Karpas-422 (cell line): ENCODE results near the gene SLC25A45. TPM values are rescaled to one million over a fixed set of nuclear protein-coding genes. Genes with fewer than 3 reads are reported as not detected.
A peak's percentile ranks its signal among the peaks of the same experiment; 100 is the strongest.
"Not testable (repeated sequence)": the region's sequence is repeated elsewhere in the genome, so short reads cannot be mapped to it uniquely, and the experiment has no call there.

Source experiments
- DNase-seq: peaks from one replicate; pipeline ENCODE4 v3.0.0-alpha.2; 2015
- H2AFZ ChIP-seq: fragments of 200-600 bp; sonication (generic); 2 replicates; pipeline ENCODE4 v1.6.1; 2014; ENCODE audit warnings: antibody characterized with exemption, low read length, mixed read lengths
- H3K27ac ChIP-seq: fragments of 200-600 bp; sonication (generic); 2 replicates; pipeline ENCODE4 v1.5.1; 2014; ENCODE audit warnings: mild to moderate bottlenecking, low read length, moderate library complexity
- H3K27me3 ChIP-seq: fragments of 200-600 bp; sonication (generic); 2 replicates; pipeline ENCODE4 v1.6.1; 2014; ENCODE audit warnings: low read length, mixed read lengths
- H3K36me3 ChIP-seq: fragments of 200-600 bp; sonication (generic); 2 replicates; pipeline ENCODE4 v1.6.1; 2014; ENCODE audit warnings: low read length, mixed read lengths; ENCODE audit not compliant: insufficient read depth
- H3K4me1 ChIP-seq: fragments of 200-600 bp; sonication (generic); 2 replicates; pipeline ENCODE4 v1.6.1; 2014; ENCODE audit warnings: mild to moderate bottlenecking, low read length, mixed read lengths
- H3K4me2 ChIP-seq: fragments of 200-600 bp; sonication (generic); 2 replicates; pipeline ENCODE4 v1.6.1; 2014; ENCODE audit warnings: low read length, low read depth, mild to moderate bottlenecking; ENCODE audit not compliant: poor library complexity, severe bottlenecking
- H3K4me3 ChIP-seq: fragments of 200-600 bp; sonication (generic); 2 replicates; pipeline ENCODE4 v1.5.1; 2014; ENCODE audit warnings: mild to moderate bottlenecking, antibody characterized with exemption, low read length, mixed read lengths
- H3K79me2 ChIP-seq: fragments of 200-600 bp; sonication (generic); 2 replicates; pipeline ENCODE4 v1.6.1; 2014; ENCODE audit warnings: mild to moderate bottlenecking, low read length, mixed read lengths
- H3K9ac ChIP-seq: fragments of 200-600 bp; sonication (generic); 2 replicates; pipeline ENCODE4 v1.6.0; 2014; ENCODE audit warnings: low read length
- H3K9me2 ChIP-seq: fragments of 200-600 bp; sonication (generic), shearing (Covaris generic); replicated peaks from 2 replicates; pipeline ENCODE4 v1.6.0; 2014; ENCODE audit warnings: mild to moderate bottlenecking, low read length, moderate library complexity; ENCODE audit not compliant: insufficient read depth
- H3K9me3 ChIP-seq: fragments of 300-700, 200-600 bp; sonication (generic); 2 replicates; pipeline ENCODE4 v1.6.1; 2014; ENCODE audit warnings: low read length, mixed read lengths
- H4K20me1 ChIP-seq: fragments of 200-600 bp; sonication (generic); 2 replicates; pipeline ENCODE4 v1.6.1; 2014; ENCODE audit warnings: mild to moderate bottlenecking, antibody characterized with exemption, low read length, low read depth; ENCODE audit not compliant: insufficient read depth
- total RNA-seq: library from RNA; depleted of rRNA; stranded (reverse); fragments of >200 nt; shearing (Covaris generic); gene quantifications from 2 replicates; pipeline ENCODE4 v1.2.3, GENCODE V29; 2014; ENCODE audit warnings: low replicate concordance

The SLC25A45 gene
- total RNA-seq, 1 experiment from 2014 or later = 9.7 TPM

DNA sequence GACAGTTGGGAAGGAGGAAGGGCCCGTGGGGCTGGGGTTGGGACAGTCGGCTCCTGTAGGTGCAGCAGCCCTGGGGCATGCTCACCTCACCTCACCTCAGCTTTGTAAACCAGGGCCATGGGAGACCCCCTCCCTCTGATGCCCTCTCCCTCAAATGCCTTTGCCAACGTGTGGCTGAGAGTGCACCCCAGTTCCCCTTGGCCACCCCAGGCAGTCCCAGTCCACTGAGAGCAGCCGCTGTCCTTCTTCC, 35.9 kb upstream of the SLC25A45 start:
- H3K9me2 ChIP-seq = no peaks in the 10 kb centered on the region
- H4K20me1 ChIP-seq = peaks cover 3% of the 10 kb centered on the region; the same call in 1 of the 2 replicates
- peak overlapping the region; percentile 63 for H3K4me3 ChIP-seq
- H3K27me3 ChIP-seq = no peaks in the 10 kb centered on the region
- peak overlapping the region; percentile 86 for H3K9ac ChIP-seq
- peak overlapping the region; percentile 97 for H3K27ac ChIP-seq
- H3K79me2 ChIP-seq = peaks cover 11% of the 10 kb centered on the region
- no peaks in the 10 kb centered on the region for H3K9me3 ChIP-seq
- no peaks in the 10 kb centered on the region for H3K36me3 ChIP-seq
- peaks cover 77% of the 10 kb centered on the region for H3K4me1 ChIP-seq
- H3K4me2 ChIP-seq = peak overlapping the region; percentile 78
- peak overlapping the region; percentile 58; the same call in 1 of the 2 replicates for H2AFZ ChIP-seq
- no peak for DNase-seq

DNA sequence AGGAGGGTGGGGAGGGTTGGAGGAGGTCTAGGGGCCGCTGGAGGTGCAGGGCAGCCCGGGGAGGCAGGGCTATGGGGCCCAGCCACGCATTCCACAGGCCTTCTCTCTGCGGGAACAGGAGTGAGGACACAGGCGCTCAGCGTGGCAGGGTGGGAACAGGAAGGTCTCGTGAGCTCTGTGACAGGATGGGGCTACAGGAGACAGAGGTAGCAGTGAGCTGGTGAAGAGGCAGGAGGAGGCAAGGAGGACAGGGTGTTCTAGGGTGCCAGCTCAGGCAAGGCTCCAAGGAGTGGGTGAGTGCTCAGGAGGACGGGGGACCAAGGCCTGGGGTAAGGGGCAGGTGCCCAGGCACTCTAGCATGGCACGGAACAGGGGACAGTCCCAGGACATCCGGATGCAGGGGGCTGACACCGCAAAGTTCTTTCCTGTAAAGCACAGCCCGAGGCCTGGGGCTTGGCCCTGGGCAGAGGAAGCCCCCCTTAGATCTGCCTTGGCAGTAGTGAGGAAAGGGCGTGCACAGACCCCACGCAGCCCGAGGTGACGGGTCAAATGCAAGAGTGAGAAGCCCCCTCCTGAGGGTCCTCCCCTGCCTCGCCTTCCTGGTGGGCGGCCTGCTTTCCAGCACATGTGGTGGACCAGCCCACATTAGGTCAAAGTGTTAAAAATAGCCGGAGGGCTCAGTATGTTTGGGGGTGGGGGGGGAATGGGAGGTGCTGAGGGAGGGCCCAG, 35.4 kb upstream of the SLC25A45 start:
- Histone ChIP-seq H3K9me2 (no peaks in the 10 kb centered on the region), H3K9me3 (no peaks in the 10 kb centered on the region), H3K36me3 (no peaks in the 10 kb centered on the region), H3K79me2 (peaks cover 6% of the 10 kb centered on the region), H3K4me2 (peak overlapping the region; percentile 78), H3K4me1 (peaks cover 75% of the 10 kb centered on the region), H3K27me3 (no peaks in the 10 kb centered on the region), H3K4me3 (peak overlapping the region; percentile 63), H4K20me1 (no peaks in the 10 kb centered on the region), H3K9ac (peak overlapping the region; percentile 86), H2AFZ (0 out of 2 replicates have a peak overlapping the region, but pooled peaks have one; percentile 32), H3K27ac (peak overlapping the region; percentile 97)
- peak; percentile 68 for DNase-seq

DNA sequence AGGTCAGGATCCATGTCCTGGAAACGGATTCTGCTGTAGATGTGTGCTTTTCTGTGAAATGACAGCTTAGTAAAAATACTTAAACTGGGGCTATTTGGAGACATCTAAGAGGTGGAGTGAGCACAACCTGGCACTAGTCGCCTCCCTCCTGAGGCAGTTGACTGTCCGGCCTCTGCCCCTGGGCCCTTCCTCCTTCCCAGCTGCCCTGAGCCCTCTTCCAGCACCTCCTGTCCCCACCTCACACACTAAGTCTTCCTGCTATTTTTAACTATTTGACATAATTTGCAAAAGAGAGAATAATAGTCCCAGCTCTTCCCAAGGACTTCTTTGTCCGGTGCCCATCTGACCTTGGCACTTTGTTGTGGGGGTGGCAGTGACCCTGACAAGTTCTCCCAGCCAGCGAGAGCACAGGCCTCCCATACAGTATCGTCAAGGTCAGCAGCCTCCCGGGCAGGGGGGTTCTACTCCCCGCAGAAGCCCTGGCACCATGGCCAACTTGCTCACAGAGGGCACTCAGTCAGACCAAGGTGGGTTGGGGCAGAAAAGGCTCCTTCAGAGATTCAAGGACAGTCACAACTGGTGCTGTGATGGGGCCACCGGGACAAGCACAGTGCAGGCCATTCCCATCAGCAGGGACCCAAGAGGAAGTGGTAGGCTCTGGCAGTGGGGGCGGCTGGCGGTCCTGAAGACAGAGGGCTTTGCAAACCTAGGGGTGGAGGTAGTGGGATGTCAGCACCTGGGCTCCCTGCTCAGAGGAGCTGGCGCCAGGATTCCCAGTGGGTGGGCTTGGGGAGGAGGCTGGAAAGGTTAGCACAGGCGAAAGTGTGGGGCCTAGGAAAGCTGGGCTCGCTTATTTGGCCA, 34.6 kb upstream of the SLC25A45 start:
- Histone ChIP-seq H3K9me3 (no peaks in the 10 kb centered on the region), H3K9me2 (no peaks in the 10 kb centered on the region), H3K27ac (peak overlapping the region; percentile 97), H3K4me2 (peak overlapping the region; percentile 78), H3K4me1 (peaks cover 72% of the 10 kb centered on the region), H3K4me3 (peak overlapping the region; percentile 63), H2AFZ (0 out of 2 replicates have a peak overlapping the region, but pooled peaks have one; percentile 32), H4K20me1 (no peaks in the 10 kb centered on the region), H3K79me2 (no peaks in the 10 kb centered on the region), H3K9ac (peak overlapping the region; percentile 86), H3K36me3 (no peaks in the 10 kb centered on the region), H3K27me3 (no peaks in the 10 kb centered on the region)
- DNase-seq = peak; percentile 73

DNA sequence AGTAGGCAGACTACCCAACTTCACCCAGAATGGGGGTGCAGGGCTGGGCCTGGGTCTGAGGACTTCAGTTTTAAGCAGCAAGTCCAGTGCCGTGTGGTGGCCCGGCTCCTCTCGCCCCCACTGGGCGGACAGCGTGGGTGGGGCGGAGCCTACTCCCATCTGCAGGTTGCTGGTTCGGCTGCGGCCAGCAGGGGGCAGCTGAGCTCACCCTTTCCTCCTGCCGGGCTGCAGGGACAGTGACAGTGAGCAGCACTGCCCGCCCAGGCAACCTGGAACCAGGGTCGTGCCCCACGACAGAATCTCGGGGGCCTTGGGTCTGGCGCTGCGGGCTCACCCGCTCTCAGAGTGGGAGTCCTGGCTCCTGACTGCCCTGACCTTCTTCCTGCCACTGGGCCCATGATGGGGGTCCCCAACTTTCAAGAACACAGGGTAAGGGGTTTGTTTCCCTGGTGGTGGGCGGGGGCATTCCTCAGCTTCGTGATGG, 33.9 kb upstream of the SLC25A45 start:
- H3K9ac ChIP-seq = peak overlapping the region; percentile 86
- H3K27me3 ChIP-seq = no peaks in the 10 kb centered on the region
- H3K9me2 ChIP-seq = no peaks in the 10 kb centered on the region
- peak overlapping the region; percentile 63 for H3K4me3 ChIP-seq
- H3K36me3 ChIP-seq = no peaks in the 10 kb centered on the region
- peak; percentile 95 for DNase-seq
- H2AFZ ChIP-seq = 0 out of 2 replicates have a peak overlapping the region, but pooled peaks have one; percentile 38
- H3K79me2 ChIP-seq = no peaks in the 10 kb centered on the region
- H3K4me1 ChIP-seq = peaks cover 66% of the 10 kb centered on the region
- no peaks in the 10 kb centered on the region for H4K20me1 ChIP-seq
- H3K4me2 ChIP-seq = peak overlapping the region; percentile 78
- no peaks in the 10 kb centered on the region for H3K9me3 ChIP-seq
- peak overlapping the region; percentile 97 for H3K27ac ChIP-seq

DNA sequence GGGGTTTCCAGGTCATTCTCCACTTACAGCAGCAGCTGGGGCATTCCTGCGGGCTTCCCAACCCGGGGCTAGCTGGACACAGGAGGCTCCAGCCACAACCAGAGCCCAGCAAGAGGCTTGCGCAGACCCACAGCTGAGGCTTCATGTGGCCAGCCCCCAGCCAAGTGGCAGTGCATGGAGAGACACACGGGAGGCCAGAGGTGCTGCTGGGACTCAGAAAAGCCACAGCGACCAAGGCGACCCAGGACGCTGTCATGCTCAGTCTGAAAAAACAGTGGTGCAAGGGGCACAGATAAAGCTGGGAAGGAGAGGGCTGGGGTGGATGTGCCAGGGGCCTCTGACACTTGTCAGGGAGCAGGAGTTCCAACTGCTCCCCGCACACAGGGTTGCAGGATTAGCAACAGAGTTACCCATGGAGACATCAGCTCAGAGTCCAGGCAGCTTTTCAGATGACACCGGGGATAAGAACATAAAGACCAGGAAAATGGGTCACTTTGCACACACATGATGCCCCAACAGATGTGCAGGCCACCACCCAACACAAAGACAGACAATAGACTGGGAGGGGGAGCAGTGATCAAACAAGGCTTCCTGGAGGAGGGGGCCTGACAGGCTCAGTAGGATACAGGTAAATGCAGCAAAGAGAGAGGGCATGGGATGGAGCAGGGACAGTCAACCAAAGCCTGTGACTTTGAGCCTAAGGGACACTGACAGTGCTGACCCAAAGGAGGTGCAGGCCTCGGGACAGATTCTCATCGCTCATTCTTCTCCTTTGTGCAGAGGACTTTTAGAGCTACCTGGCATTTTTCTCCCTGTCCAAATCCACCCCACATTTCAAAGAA, 33.3 kb upstream of the SLC25A45 start:
- Histone ChIP-seq H3K36me3 (no peaks in the 10 kb centered on the region), H3K79me2 (no peaks in the 10 kb centered on the region), H3K27ac (peak overlapping the region; percentile 26), H3K4me2 (peak overlapping the region; percentile 78), H4K20me1 (no peaks in the 10 kb centered on the region), H3K9ac (peak overlapping the region; percentile 43), H3K9me2 (no peaks in the 10 kb centered on the region), H3K27me3 (no peaks in the 10 kb centered on the region), H3K4me3 (no peak overlapping the region; the same call in 1 of the 2 replicates), H3K4me1 (peaks cover 60% of the 10 kb centered on the region), H2AFZ (0 out of 2 replicates have a peak overlapping the region, but pooled peaks have one; percentile 38), H3K9me3 (no peaks in the 10 kb centered on the region)
- DNase-seq = no peak

DNA sequence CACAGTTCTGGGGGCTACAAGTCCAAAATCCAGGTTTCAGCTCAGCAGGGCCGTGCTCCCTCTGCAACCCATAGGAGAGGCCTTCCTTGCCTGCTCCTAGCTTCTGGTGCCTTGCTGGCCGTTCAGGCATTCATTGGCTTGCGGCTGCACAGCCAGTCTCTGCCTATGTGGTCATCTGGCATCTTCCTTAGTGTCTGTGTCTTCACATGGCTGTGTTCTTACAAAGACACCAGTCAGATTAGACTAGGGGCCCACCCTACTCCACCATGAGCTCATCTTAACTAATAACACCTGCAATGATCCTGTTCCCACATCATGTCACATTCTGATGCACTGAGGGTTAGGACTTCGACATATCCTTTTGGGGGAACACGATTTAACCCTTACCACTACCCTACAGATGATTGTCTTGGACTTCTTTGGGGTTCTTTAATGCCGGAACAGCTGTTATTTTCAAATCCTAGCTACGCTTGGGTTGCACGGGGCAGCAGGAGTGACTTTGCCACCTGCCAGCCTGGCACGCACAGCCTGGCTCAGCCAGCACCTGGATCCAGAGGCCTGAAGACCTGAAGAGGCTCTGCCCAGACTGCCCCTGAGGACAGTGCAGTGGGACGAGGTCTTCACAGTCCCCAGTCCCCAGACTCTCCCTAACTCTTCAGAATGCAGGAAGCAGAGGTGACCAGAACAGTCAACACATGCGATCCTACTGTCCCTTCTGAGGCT, 32.5 kb upstream of the SLC25A45 start:
- no peak overlapping the region for H3K9ac ChIP-seq
- no peaks in the 10 kb centered on the region for H3K36me3 ChIP-seq
- H3K27ac ChIP-seq = peak overlapping the region; percentile 26; the same call in 1 of the 2 replicates
- no peaks in the 10 kb centered on the region for H3K9me3 ChIP-seq
- no peak overlapping the region for H3K4me3 ChIP-seq
- DNase-seq = no peak
- no peak overlapping the region for H2AFZ ChIP-seq
- H3K27me3 ChIP-seq = no peaks in the 10 kb centered on the region
- peaks cover 52% of the 10 kb centered on the region for H3K4me1 ChIP-seq
- H4K20me1 ChIP-seq = no peaks in the 10 kb centered on the region
- no peaks in the 10 kb centered on the region for H3K79me2 ChIP-seq
- no peak overlapping the region for H3K4me2 ChIP-seq
- H3K9me2 ChIP-seq = no peaks in the 10 kb centered on the region

DNA sequence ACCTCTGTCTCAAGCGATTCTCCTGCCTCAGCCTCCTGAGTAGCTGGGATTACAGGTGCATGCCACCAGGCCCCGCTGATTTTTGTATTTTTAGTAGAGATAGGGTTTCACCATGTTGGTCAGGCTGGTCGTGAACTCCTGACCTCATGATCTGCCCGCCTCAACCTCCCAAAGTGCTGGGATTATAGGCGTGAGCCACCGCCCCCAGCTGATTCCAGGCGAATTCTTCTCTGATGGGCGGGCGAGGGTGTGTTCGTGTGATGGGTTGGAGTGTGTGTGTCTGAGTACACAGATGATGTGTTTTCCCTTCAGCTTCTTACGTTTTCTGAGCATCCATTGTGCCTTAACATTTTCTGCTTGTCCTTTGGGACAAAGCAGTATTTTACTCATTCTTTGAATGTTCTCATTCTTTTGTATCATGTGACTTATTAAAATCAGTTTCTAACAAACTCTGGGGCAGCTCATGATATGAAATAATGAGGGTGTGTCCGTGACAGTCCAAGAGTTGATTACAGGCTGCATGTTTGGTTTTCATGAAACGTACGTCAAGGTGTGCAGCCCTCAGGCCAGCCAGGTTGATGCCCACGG, 30.7 kb upstream of the SLC25A45 start:
- H3K9me3 ChIP-seq, H2AFZ ChIP-seq, H3K79me2 ChIP-seq, H3K27ac ChIP-seq, DNase-seq, H3K9me2 ChIP-seq, H3K36me3 ChIP-seq, H3K4me2 ChIP-seq, H3K4me3 ChIP-seq, H3K9ac ChIP-seq, H4K20me1 ChIP-seq, H3K27me3 ChIP-seq: not testable (repeated sequence)
- H3K4me1 ChIP-seq = peaks cover 40% of the 10 kb centered on the region
